B cell (primary cell): Measurements from ENCODE around the gene CREB3L1. TPM values are rescaled to one million over a fixed set of nuclear protein-coding genes. Genes with fewer than 3 reads are reported as not detected.

Source experiments
- ATAC-seq: fragments of 200-7000 bp; cut with Tn5 transposase; one replicate; pipeline ENCODE4 v1.10.0; 2021; ENCODE audit warnings: low read depth, mild to moderate bottlenecking, moderate number of reproducible peaks, moderate library complexity
- CTCF ChIA-PET: fragments of 350-600 bp; sonication (Branson Sonifier 250); formaldehyde crosslinking; loops from one replicate; lab custom pipeline; 2021; ENCODE audit warnings: antibody characterized with exemption, inconsistent platforms; lab: Charles Lee
- POLR2A ChIA-PET: fragments of 350-600 bp; sonication (Branson Sonifier 250); formaldehyde crosslinking; loops from one replicate; lab custom pipeline; 2021; ENCODE audit warnings: antibody characterized with exemption; lab: Charles Lee
- DNase-seq: peaks from one replicate; pipeline ENCODE4 v3.0.0; 2013
- H2AFZ ChIP-seq: 2 replicates; pipeline ENCODE4 v1.6.1; 2012; ENCODE audit warnings: mild to moderate bottlenecking, low read depth, low read length; ENCODE audit not compliant: insufficient read depth, poor library complexity, severe bottlenecking
- H3K27ac ChIP-seq, 2 donors: 1 replicate in 1 of 2; 2 replicates in 1 of 2; pipeline ENCODE4 v1.5.1; 2012 to 2013; ENCODE audit warnings: low read length in 2 of 2, mild to moderate bottlenecking in 2 of 2, moderate library complexity in 1 of 2
- H3K27me3 ChIP-seq, 4 experiments: fragments of 200-600 bp in 1 of 4; sonication (generic) in 1 of 4; replicated peaks in 1 of 4; 1 replicate in 2 of 4; 2 replicates in 2 of 4; pipeline versions ENCODE4 v1.6.1 to v1.7.0; 2013 to 2016; ENCODE audit warnings: low read length in 3 of 4, mild to moderate bottlenecking in 2 of 4, mixed read lengths in 1 of 4, moderate library complexity in 1 of 4; ENCODE audit not compliant: insufficient read depth in 4 of 4, control insufficient read depth in 3 of 4; ENCODE audit errors: control extremely low read depth in 1 of 4
- H3K36me3 ChIP-seq, 2 experiments: replicated peaks in 1 of 2; 1 replicate in 1 of 2; 2 replicates in 1 of 2; pipeline versions ENCODE4 v1.6.1 to v1.7.1; 2013; ENCODE audit warnings: low read length in 1 of 2; ENCODE audit not compliant: insufficient read depth in 2 of 2, control insufficient read depth in 1 of 2; ENCODE audit errors: control extremely low read depth in 1 of 2, extremely low read depth in 1 of 2
- H3K4me1 ChIP-seq, 2 donors: fragments of 200-600 bp in 1 of 2; sonication (generic) in 1 of 2; 1 replicate in 1 of 2; 2 replicates in 1 of 2; pipeline versions ENCODE4 v1.5.1 to v1.6.1; 2013 to 2017; ENCODE audit warnings: low read length in 2 of 2; ENCODE audit not compliant: control insufficient read depth in 2 of 2, insufficient read depth in 2 of 2
- H3K4me2 ChIP-seq: replicated peaks from 2 replicates; pipeline ENCODE3; 2012; ENCODE audit warnings: mild to moderate bottlenecking, low read depth, low read length; ENCODE audit not compliant: poor library complexity, severe bottlenecking
- H3K4me3 ChIP-seq, 5 experiments: fragments of 200-600 bp in 1 of 5; sonication (generic) in 1 of 5; 1 replicate in 3 of 5; 2 replicates in 2 of 5; pipeline versions ENCODE4 v1.5.1 to v1.7.0; 2011 to 2016; ENCODE audit warnings: low read length in 4 of 5, mild to moderate bottlenecking in 4 of 5, low read depth in 2 of 5, control low read depth in 1 of 5, moderate library complexity in 1 of 5; ENCODE audit not compliant: insufficient read depth in 1 of 5; ENCODE audit errors: control extremely low read depth in 1 of 5, extremely low read depth in 1 of 5
- H3K79me2 ChIP-seq: fragments of 200-600 bp; sonication (generic); one replicate; pipeline ENCODE4 v1.6.0; 2016; ENCODE audit warnings: low read length; ENCODE audit not compliant: control insufficient read depth, insufficient read depth
- H3K9ac ChIP-seq: fragments of 200-600 bp; sonication (generic); 2 replicates; pipeline ENCODE4 v1.6.1; 2017; ENCODE audit warnings: mild to moderate bottlenecking, low read length, moderate library complexity
- H3K9me3 ChIP-seq, 3 donors: one replicate each; pipeline versions ENCODE4 v1.6.1 to v1.7.1; 2013; ENCODE audit warnings: low read length in 2 of 3; ENCODE audit not compliant: control insufficient read depth in 2 of 3, insufficient read depth in 1 of 3; ENCODE audit errors: control extremely low read depth in 1 of 3
- H4K20me1 ChIP-seq: 2 replicates; pipeline ENCODE4 v1.6.0; 2012; ENCODE audit warnings: mild to moderate bottlenecking, low read length; ENCODE audit not compliant: insufficient read depth, control insufficient read depth, poor library complexity, severe bottlenecking
- H3K27ac Mint-ChIP-seq: one replicate; pipeline ENCODE4 v1.8.0; 2021; ENCODE audit warnings: mixed read lengths
- H3K27me3 Mint-ChIP-seq: one replicate; pipeline ENCODE4 v1.8.0; 2021; ENCODE audit warnings: mixed read lengths
- H3K4me1 Mint-ChIP-seq: one replicate; pipeline ENCODE4 v1.8.0; 2021; ENCODE audit warnings: mixed read lengths
- H3K4me3 Mint-ChIP-seq: one replicate; pipeline ENCODE4 v1.8.0; 2021; ENCODE audit warnings: mixed read lengths
- H3K9me3 Mint-ChIP-seq: one replicate; pipeline ENCODE4 v1.8.0; 2022; ENCODE audit warnings: mixed read lengths; ENCODE audit not compliant: insufficient read depth
- CTCF ChIP-seq: fragments of 200-600 bp; IDR thresholded peaks from one replicate; pipeline ENCODE4 v1.8.0; 2022; ENCODE audit warnings: antibody characterized with exemption, mild to moderate bottlenecking
- EZH2 ChIP-seq: IDR thresholded peaks from 2 replicates; pipeline ENCODE4 v1.6.1; 2012; ENCODE audit warnings: borderline replicate concordance, low read depth, mild to moderate bottlenecking, moderate library complexity, low read length; ENCODE audit not compliant: insufficient read depth, poor library complexity, severe bottlenecking
- WGBS: methylation state at CpG from one replicate; pipeline ENCODE4 v1.1.5; 2013; ENCODE audit warnings: missing lambda C conversion rate; ENCODE audit not compliant: insufficient coverage; 5-methylcytosine and 5-hydroxymethylcytosine counted together
- intact Hi-C: fragments of 100-400 bp; cut with micrococcal nuclease; formaldehyde crosslinking; loops from one replicate; pipeline ENCODE4 v1.10.0; 2022
- polyA plus RNA-seq: library from polyadenylated mRNA; depleted of rRNA; stranded (reverse); fragments of >200 nt; gene quantifications from 2 replicates; pipeline ENCODE4 v1.2.3, GENCODE V29; 2012
- total RNA-seq, 2 donors: library from RNA; stranded (reverse); fragments of 120-200 nt in 1 of 2; gene quantifications; 1 replicate in 1 of 2; 2 replicates in 1 of 2; pipeline versions ENCODE4 v1.2.3 to v1.2.4, GENCODE V29; 2013 to 2022

The CREB3L1 gene
- total and polyA plus RNA-seq, 2 donors (not counting 1 experiment from before 2014, with no cell fraction given), result not detected

- Histone ChIP-seq H3K4me2 (no peak overlapping the region), H2AFZ (no peak overlapping the region), H3K79me2 (no peaks in the 10 kb centered on the region), H3K36me3 (no peaks in the 10 kb centered on the region), H3K9ac (no peak overlapping the region), H3K4me3 (no peak overlapping the region), H3K27ac (no peak overlapping the region), H3K4me1 (peaks cover 12 to 19% of the 10 kb centered on the region in 2 donors), H3K27me3 (peaks cover 0 to 63% (median 34%) of the 10 kb centered on the region in 4 experiments), H4K20me1 (no peaks in the 10 kb centered on the region), H3K9me3 (peaks cover 0 to 9% (median 0%) of the 10 kb centered on the region in 3 donors)
- ChIA-PET POLR2A (no interaction called here), CTCF (no interaction called here)
- 93% methylated on average over 11 of the region's 11 CpGs for WGBS
- peaks cover 10% of the 10 kb centered on the region for H3K4me1 Mint-ChIP-seq
- H3K9me3 Mint-ChIP-seq, result no peaks in the 10 kb centered on the region
- intact Hi-C loops, result no loop called here
- no peak overlapping the region for H3K27ac Mint-ChIP-seq
- H3K4me3 Mint-ChIP-seq, result no peak overlapping the region
- no peak for ATAC-seq
- DNase-seq, result no peak
- no peak for TF ChIP-seq EZH2
- H3K27me3 Mint-ChIP-seq, result peaks cover 60% of the 10 kb centered on the region
Measured at GRCh38 chr11:46335890-46336562, 58.6 kb downstream of the CREB3L1 start.

- no peak for ATAC-seq
- POLR2A ChIA-PET, result no interaction called here
- no peak overlapping the region for H3K4me3 ChIP-seq
Measured at GRCh38 chr11:46336563-46337180, 59.2 kb downstream of the CREB3L1 start.

More at GRCh38 chr11:46336563-46337180, 59.2 kb downstream of the CREB3L1 start:
- H3K9me3 Mint-ChIP-seq, result no peaks in the 10 kb centered on the region
- peaks cover 60% of the 10 kb centered on the region for H3K27me3 Mint-ChIP-seq
- H3K79me2 ChIP-seq, result no peaks in the 10 kb centered on the region
- no peak overlapping the region for H3K27ac Mint-ChIP-seq
- WGBS, result 87% methylated on average over 12 of the region's 12 CpGs
- CTCF ChIA-PET, result no interaction called here
- H4K20me1 ChIP-seq, result no peaks in the 10 kb centered on the region
- no peak overlapping the region for H3K9ac ChIP-seq
- DNase-seq, result no peak
- H3K27ac ChIP-seq, result no peak overlapping the region
- H3K36me3 ChIP-seq, result no peaks in the 10 kb centered on the region
- H3K4me1 ChIP-seq, result peaks cover 12 to 19% of the 10 kb centered on the region in 2 donors
- H3K27me3 ChIP-seq, result peaks cover 0 to 56% (median 28%) of the 10 kb centered on the region in 4 experiments
- intact Hi-C loops, result no loop called here
- no peak overlapping the region for H3K4me3 Mint-ChIP-seq
- H3K4me1 Mint-ChIP-seq, result peaks cover 9% of the 10 kb centered on the region
- no peak overlapping the region for H3K4me2 ChIP-seq
- no peak for TF ChIP-seq CTCF
- no peak for TF ChIP-seq EZH2
- H3K9me3 ChIP-seq, result peaks cover 0 to 9% (median 0%) of the 10 kb centered on the region in 3 donors
- no peak overlapping the region for H2AFZ ChIP-seq
